ENCODE results near the gene NXNL2. TPM values are rescaled to one million over a fixed set of nuclear protein-coding genes. Genes with fewer than 3 reads are reported as not detected.

NXNL2 gene
- total RNA-seq, 1 experiment from 2014 or later: 2.2 TPM

DNA sequence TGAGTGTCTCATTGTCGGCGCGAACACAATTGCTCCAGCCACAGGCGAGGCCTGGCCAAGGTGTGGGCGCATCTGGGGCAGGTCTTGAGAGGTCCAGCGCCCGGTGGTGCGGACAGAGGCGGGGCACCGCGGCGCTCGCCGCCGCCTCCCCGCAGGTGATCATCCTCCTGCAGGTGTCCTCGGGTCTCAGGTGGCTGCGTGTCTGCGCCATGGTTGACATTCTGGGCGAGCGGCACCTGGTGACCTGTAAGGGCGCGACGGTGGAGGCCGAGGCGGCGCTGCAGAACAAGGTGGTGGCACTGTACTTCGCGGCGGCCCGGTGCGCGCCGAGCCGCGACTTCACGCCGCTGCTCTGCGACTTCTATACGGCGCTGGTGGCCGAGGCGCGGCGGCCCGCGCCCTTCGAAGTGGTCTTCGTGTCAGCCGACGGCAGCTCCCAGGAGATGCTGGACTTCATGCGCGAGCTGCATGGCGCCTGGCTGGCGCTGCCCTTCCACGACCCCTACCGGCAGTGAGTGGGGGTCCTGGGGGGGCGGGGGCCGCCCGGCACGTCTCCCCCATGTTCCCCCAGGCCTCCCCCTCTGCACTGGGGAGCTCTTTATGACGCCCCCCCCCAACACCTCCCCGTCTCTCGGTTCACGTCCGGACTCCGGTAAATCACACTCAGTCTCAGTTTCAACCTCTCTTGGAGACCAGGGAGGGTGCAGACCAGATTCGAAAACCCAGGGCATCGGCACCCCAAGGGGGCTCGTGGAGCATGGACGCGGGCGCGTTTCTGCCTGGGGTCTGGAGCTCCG, 446 bp downstream of the NXNL2 start (continued):
- TF ChIP-seq ZNF281 (CRISPR knock-in tag; IDR thresholded peaks at IDR 0.05) (peak; percentile 92), ZNF416 (CRISPR knock-in tag; IDR thresholded peaks at IDR 0.05) (no peak), ZNF219 (CRISPR knock-in tag; IDR thresholded peaks at IDR 0.05; ENCODE audit: borderline replicate concordance) (no peak), ATF6 (CRISPR knock-in tag; IDR thresholded peaks at IDR 0.05) (no peak), KAT7 (CRISPR knock-in tag; IDR thresholded peaks at IDR 0.05; ENCODE audit: borderline replicate concordance) (peak; percentile 77), SMAD4 (CRISPR knock-in tag; IDR thresholded peaks at IDR 0.05) (peak; percentile 73; the same call in 1 of the 2 replicates), FOXJ3 (CRISPR knock-in tag; IDR thresholded peaks at IDR 0.05; ENCODE audit: borderline replicate concordance) (0 out of 2 replicates have a peak, but pooled peaks have one; percentile 28), ZNF138 (CRISPR knock-in tag; conservative IDR thresholded peaks at IDR 0.05) (no peak)
- TF ChIP-seq, protein P1, sequence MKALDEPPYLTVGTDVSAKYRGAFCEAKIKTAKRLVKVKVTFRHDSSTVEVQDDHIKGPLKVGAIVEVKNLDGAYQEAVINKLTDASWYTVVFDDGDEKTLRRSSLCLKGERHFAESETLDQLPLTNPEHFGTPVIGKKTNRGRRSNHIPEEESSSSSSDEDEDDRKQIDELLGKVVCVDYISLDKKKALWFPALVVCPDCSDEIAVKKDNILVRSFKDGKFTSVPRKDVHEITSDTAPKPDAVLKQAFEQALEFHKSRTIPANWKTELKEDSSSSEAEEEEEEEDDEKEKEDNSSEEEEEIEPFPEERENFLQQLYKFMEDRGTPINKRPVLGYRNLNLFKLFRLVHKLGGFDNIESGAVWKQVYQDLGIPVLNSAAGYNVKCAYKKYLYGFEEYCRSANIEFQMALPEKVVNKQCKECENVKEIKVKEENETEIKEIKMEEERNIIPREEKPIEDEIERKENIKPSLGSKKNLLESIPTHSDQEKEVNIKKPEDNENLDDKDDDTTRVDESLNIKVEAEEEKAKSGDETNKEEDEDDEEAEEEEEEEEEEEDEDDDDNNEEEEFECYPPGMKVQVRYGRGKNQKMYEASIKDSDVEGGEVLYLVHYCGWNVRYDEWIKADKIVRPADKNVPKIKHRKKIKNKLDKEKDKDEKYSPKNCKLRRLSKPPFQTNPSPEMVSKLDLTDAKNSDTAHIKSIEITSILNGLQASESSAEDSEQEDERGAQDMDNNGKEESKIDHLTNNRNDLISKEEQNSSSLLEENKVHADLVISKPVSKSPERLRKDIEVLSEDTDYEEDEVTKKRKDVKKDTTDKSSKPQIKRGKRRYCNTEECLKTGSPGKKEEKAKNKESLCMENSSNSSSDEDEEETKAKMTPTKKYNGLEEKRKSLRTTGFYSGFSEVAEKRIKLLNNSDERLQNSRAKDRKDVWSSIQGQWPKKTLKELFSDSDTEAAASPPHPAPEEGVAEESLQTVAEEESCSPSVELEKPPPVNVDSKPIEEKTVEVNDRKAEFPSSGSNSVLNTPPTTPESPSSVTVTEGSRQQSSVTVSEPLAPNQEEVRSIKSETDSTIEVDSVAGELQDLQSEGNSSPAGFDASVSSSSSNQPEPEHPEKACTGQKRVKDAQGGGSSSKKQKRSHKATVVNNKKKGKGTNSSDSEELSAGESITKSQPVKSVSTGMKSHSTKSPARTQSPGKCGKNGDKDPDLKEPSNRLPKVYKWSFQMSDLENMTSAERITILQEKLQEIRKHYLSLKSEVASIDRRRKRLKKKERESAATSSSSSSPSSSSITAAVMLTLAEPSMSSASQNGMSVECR (CRISPR knock-in tag; IDR thresholded peaks at IDR 0.05; ENCODE audit: borderline replicate concordance): peak; percentile 96
- TF ChIP-seq, protein P2, sequence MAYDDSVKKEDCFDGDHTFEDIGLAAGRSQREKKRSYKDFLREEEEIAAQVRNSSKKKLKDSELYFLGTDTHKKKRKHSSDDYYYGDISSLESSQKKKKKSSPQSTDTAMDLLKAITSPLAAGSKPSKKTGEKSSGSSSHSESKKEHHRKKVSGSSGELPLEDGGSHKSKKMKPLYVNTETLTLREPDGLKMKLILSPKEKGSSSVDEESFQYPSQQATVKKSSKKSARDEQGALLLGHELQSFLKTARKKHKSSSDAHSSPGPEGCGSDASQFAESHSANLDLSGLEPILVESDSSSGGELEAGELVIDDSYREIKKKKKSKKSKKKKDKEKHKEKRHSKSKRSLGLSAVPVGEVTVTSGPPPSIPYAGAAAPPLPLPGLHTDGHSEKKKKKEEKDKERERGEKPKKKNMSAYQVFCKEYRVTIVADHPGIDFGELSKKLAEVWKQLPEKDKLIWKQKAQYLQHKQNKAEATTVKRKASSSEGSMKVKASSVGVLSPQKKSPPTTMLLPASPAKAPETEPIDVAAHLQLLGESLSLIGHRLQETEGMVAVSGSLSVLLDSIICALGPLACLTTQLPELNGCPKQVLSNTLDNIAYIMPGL (CRISPR knock-in tag; IDR thresholded peaks at IDR 0.05): peak; percentile 79; the same call in 1 of the 2 replicates
- TF ChIP-seq, protein P3, sequence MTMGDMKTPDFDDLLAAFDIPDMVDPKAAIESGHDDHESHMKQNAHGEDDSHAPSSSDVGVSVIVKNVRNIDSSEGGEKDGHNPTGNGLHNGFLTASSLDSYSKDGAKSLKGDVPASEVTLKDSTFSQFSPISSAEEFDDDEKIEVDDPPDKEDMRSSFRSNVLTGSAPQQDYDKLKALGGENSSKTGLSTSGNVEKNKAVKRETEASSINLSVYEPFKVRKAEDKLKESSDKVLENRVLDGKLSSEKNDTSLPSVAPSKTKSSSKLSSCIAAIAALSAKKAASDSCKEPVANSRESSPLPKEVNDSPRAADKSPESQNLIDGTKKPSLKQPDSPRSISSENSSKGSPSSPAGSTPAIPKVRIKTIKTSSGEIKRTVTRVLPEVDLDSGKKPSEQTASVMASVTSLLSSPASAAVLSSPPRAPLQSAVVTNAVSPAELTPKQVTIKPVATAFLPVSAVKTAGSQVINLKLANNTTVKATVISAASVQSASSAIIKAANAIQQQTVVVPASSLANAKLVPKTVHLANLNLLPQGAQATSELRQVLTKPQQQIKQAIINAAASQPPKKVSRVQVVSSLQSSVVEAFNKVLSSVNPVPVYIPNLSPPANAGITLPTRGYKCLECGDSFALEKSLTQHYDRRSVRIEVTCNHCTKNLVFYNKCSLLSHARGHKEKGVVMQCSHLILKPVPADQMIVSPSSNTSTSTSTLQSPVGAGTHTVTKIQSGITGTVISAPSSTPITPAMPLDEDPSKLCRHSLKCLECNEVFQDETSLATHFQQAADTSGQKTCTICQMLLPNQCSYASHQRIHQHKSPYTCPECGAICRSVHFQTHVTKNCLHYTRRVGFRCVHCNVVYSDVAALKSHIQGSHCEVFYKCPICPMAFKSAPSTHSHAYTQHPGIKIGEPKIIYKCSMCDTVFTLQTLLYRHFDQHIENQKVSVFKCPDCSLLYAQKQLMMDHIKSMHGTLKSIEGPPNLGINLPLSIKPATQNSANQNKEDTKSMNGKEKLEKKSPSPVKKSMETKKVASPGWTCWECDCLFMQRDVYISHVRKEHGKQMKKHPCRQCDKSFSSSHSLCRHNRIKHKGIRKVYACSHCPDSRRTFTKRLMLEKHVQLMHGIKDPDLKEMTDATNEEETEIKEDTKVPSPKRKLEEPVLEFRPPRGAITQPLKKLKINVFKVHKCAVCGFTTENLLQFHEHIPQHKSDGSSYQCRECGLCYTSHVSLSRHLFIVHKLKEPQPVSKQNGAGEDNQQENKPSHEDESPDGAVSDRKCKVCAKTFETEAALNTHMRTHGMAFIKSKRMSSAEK (CRISPR knock-in tag; IDR thresholded peaks at IDR 0.05; ENCODE audit: borderline replicate concordance): no peak

All from WTC11 (cell line).